Skeletal muscle cell (primary cell): ENCODE measurements around the gene C1S.

Source experiments
- DNase-seq: peaks from one replicate; pipeline ENCODE4 v3.0.0-alpha.2; 2010; ENCODE audit warnings: low read depth
- H3K4me3 ChIP-seq: 2 replicates; pipeline ENCODE4 v1.5.1; 2011; ENCODE audit warnings: low read depth, mild to moderate bottlenecking, control low read depth, low read length, moderate library complexity

Gene C1S

GRCh38 chr12:7116916-7117315 lies 56.4 kb downstream of the C1S start:
- H3K4me3 ChIP-seq: no peak overlapping the region
- DNase-seq: no peak

- no peak for DNase-seq
- H3K4me3 ChIP-seq: no peak overlapping the region
These were observed 57.2 kb downstream of the C1S start for GRCh38 chr12:7117670-7118069.

GRCh38 chr12:7118881-7119280 lies 58.4 kb downstream of the C1S start:
- no peak for DNase-seq
- no peak overlapping the region for H3K4me3 ChIP-seq

GRCh38 chr12:7120166-7120565 lies 59.6 kb downstream of the C1S start:
- no peak overlapping the region for H3K4me3 ChIP-seq
- no peak for DNase-seq
